Prostate gland (tissue), 2 donors: ENCODE measurements around the gene OTX2. TPM values are rescaled to one million over a fixed set of nuclear protein-coding genes. Genes with fewer than 3 reads are reported as not detected.

Experiments
- DNase-seq: peaks from one replicate; pipeline ENCODE4 v3.0.0-alpha.2; 2019; ENCODE audit warnings: low spot score
- H3K27ac ChIP-seq, 2 donors: fragments of 200-600 bp; sonication (generic); 2 replicates each; pipeline ENCODE4 v1.5.1; 2017 to 2019
- H3K27me3 ChIP-seq: fragments of 200-600 bp; sonication (generic); replicated peaks from 2 replicates; pipeline ENCODE4 v1.5.1; 2019; ENCODE audit not compliant: insufficient read depth
- H3K36me3 ChIP-seq, 2 donors: fragments of 200-600 bp; sonication (generic); 1 replicate in 1 of 2; 2 replicates in 1 of 2; pipeline versions ENCODE4 v1.5.1 to v1.8.1; 2017 to 2019
- H3K4me1 ChIP-seq: fragments of 200-600 bp; sonication (generic); replicated peaks from 2 replicates; pipeline ENCODE4 v1.5.1; 2019
- H3K4me3 ChIP-seq, 2 donors: fragments of 200-600 bp; sonication (generic); 2 replicates each; pipeline ENCODE4 v1.5.1; 2017 to 2019
- H3K9me3 ChIP-seq: fragments of 200-600 bp; sonication (generic); 2 replicates; pipeline ENCODE4 v1.5.1; 2017
- CTCF ChIP-seq, 4 experiments: fragments of 200-600 bp in 2 of 4; fragments of 450-650 bp in 2 of 4; sonication (generic) in 2 of 4; IDR thresholded peaks; 1 replicate in 3 of 4; 2 replicates in 1 of 4; pipeline ENCODE4 v1.5.1; 2016 to 2019; ENCODE audit warnings: antibody characterized with exemption in 4 of 4, mild to moderate bottlenecking in 2 of 4, moderate library complexity in 2 of 4
- POLR2A ChIP-seq: fragments of 450-650 bp; IDR thresholded peaks from one replicate; pipeline ENCODE4 v1.6.1; 2016; ENCODE audit warnings: antibody characterized with exemption, mild to moderate bottlenecking
- POLR2AphosphoS5 ChIP-seq: sonication (generic); formaldehyde crosslinking; IDR thresholded peaks from one replicate; pipeline ENCODE4 v1.6.1; 2017; ENCODE audit warnings: antibody characterized with exemption
- WGBS: methylation state at CpG from one replicate; pipeline ENCODE4 v1.1.5; 2018; 5-methylcytosine and 5-hydroxymethylcytosine counted together
- intact Hi-C: fragments of 100-400 bp; cut with DNase I; formaldehyde crosslinking; loops from one replicate; pipeline ENCODE4 v1.14.2; 2022
- total RNA-seq, 2 donors: library from RNA; depleted of rRNA; stranded (reverse); fragments of >200 nt; gene quantifications; one replicate each; pipeline ENCODE4 v1.1.0, GENCODE V29; 2016

Gene OTX2
- total RNA-seq, 2 donors from 2014 or later: not detected

- Histone ChIP-seq H3K27ac (no peak overlapping the region), H3K27me3 (no peaks in the 10 kb centered on the region), H3K4me1 (no peaks in the 10 kb centered on the region), H3K36me3 (no peaks in the 10 kb centered on the region), H3K4me3 (no peak overlapping the region), H3K9me3 (no peaks in the 10 kb centered on the region)
- no peak for DNase-seq
- 76% methylated on average over 4 of the region's 4 CpGs for WGBS
- intact Hi-C loops: no loop called here
- TF ChIP-seq POLR2AphosphoS5: no peak
- TF ChIP-seq POLR2A: no peak
- no peak for TF ChIP-seq CTCF (IDR thresholded peaks at IDR 0.05)
These were observed 15.9 kb upstream of the OTX2 start for GRCh38 chr14:56826214-56826613.

- TF ChIP-seq POLR2AphosphoS5: no peak
- no peak for TF ChIP-seq POLR2A
- no peak for TF ChIP-seq CTCF (IDR thresholded peaks at IDR 0.05)
- WGBS: 56% methylated on average over 6 of the region's 6 CpGs
- peaks cover 15% of the 10 kb centered on the region for H3K27me3 ChIP-seq
- no peak overlapping the region for H3K27ac ChIP-seq
- no peaks in the 10 kb centered on the region for H3K9me3 ChIP-seq
- no peak overlapping the region for H3K4me3 ChIP-seq
- no peaks in the 10 kb centered on the region for H3K4me1 ChIP-seq
- intact Hi-C loops: no loop called here
- DNase-seq: no peak
- H3K36me3 ChIP-seq: no peaks in the 10 kb centered on the region
These were observed 11.7 kb upstream of the OTX2 start for GRCh38 chr14:56821805-56822610.

GRCh38 chr14:56821177-56821576 is 10.9 kb upstream of the OTX2 start:
- intact Hi-C loops: no loop called here
- Histone ChIP-seq H3K27ac (no peak overlapping the region), H3K4me1 (no peaks in the 10 kb centered on the region), H3K9me3 (no peaks in the 10 kb centered on the region), H3K4me3 (no peak overlapping the region), H3K27me3 (peaks cover 18% of the 10 kb centered on the region), H3K36me3 (no peaks in the 10 kb centered on the region)
- 52% methylated on average over 4 of the region's 4 CpGs for WGBS
- TF ChIP-seq CTCF (IDR thresholded peaks at IDR 0.05): no peak
- TF ChIP-seq POLR2A: no peak
- TF ChIP-seq POLR2AphosphoS5: no peak
- DNase-seq: no peak

GRCh38 chr14:56817396-56817921 is 7.2 kb upstream of the OTX2 start:
- TF ChIP-seq POLR2A (no peak), POLR2AphosphoS5 (no peak), CTCF (IDR thresholded peaks at IDR 0.05) (no peak)
- WGBS: 3% methylated on average over 14 of the region's 31 CpGs
- intact Hi-C loops: no loop called here
- H3K27ac ChIP-seq: no peak overlapping the region
- H3K27me3 ChIP-seq: peaks cover 31% of the 10 kb centered on the region
- DNase-seq: no peak
- no peaks in the 10 kb centered on the region for H3K4me1 ChIP-seq
- H3K4me3 ChIP-seq: no peak overlapping the region
- H3K9me3 ChIP-seq: no peaks in the 10 kb centered on the region
- no peaks in the 10 kb centered on the region for H3K36me3 ChIP-seq
